Kidney tubule cell (primary cell): ENCODE data around the gene PORCN.
"Not testable (repeated sequence)": the region's sequence is repeated elsewhere in the genome, so short reads cannot be mapped to it uniquely, and the experiment has no call there.

Source experiments
- DNase-seq: peaks from one replicate; pipeline ENCODE4 v3.0.0-alpha.2; 2018; ENCODE audit warnings: low spot score

The PORCN gene

GRCh38 chrX:48513670-48514069, 4.9 kb downstream of the PORCN start:
- DNase-seq = no peak

GRCh38 chrX:48514126-48514806, 5.5 kb downstream of the PORCN start:
- DNase-seq = no peak

GRCh38 chrX:48514868-48515460, 6.2 kb downstream of the PORCN start:
- no peak for DNase-seq

GRCh38 chrX:48515842-48516241, 7.0 kb downstream of the PORCN start:
- DNase-seq = no peak

GRCh38 chrX:48516285-48516684, 7.5 kb downstream of the PORCN start:
- DNase-seq = no peak

- DNase-seq = no peak
Observed at GRCh38 chrX:48516987-48517386, 8.2 kb downstream of the PORCN start.

GRCh38 chrX:48519481-48519880, 10.7 kb downstream of the PORCN start:
- DNase-seq = not testable (repeated sequence)

- DNase-seq = no peak
Observed at GRCh38 chrX:48520455-48520854, 11.7 kb downstream of the PORCN start.

GRCh38 chrX:48520976-48521352, 12.2 kb downstream of the PORCN start:
- no peak for DNase-seq

GRCh38 chrX:48521353-48522243, 12.8 kb downstream of the PORCN start, which contains the start of gene EBP:
Gene EBP, plus strand, starts transcription at chrX:48521808. Its CDS starts 1,964 bp downstream, at chrX:48523772.
- DNase-seq = peak; percentile 90

- no peak for DNase-seq
Observed at GRCh38 chrX:48522291-48522690, 13.5 kb downstream of the PORCN start.

GRCh38 chrX:48523682-48524081, 14.9 kb downstream of the PORCN start:
- no peak for DNase-seq

- DNase-seq = not testable (repeated sequence)
Observed at GRCh38 chrX:48525853-48526252, 17.1 kb downstream of the PORCN start.

GRCh38 chrX:48530736-48531135, 21.9 kb downstream of the PORCN start:
- DNase-seq = peak; percentile 6

- peak; percentile 52 for DNase-seq
Observed at GRCh38 chrX:48531358-48531959, 22.7 kb downstream of the PORCN start.

GRCh38 chrX:48532161-48532560, 23.4 kb downstream of the PORCN start:
- no peak for DNase-seq

- DNase-seq = no peak
Observed at GRCh38 chrX:48533165-48533564, 24.4 kb downstream of the PORCN start.

GRCh38 chrX:48538641-48539344, 30.0 kb downstream of the PORCN start:
- DNase-seq = no peak

GRCh38 chrX:48539345-48540027, 30.7 kb downstream of the PORCN start, which contains the start of gene TBC1D25:
Gene TBC1D25, plus strand, starts transcription at chrX:48539714. Its CDS starts 84 bp downstream, at chrX:48539798.
- DNase-seq = peak; percentile 95

- no peak for DNase-seq
Observed at GRCh38 chrX:48540028-48540375, 31.2 kb downstream of the PORCN start.

GRCh38 chrX:48540480-48540879, 31.7 kb downstream of the PORCN start:
- peak; percentile 35 for DNase-seq
